Measurements from ENCODE around the gene LRP5.
A peak's percentile ranks its signal among the peaks of the same experiment; 100 is the strongest.
"Not testable (repeated sequence)": the region's sequence is repeated elsewhere in the genome, so short reads cannot be mapped to it uniquely, and the experiment has no call there.

LRP5 gene

DNA sequence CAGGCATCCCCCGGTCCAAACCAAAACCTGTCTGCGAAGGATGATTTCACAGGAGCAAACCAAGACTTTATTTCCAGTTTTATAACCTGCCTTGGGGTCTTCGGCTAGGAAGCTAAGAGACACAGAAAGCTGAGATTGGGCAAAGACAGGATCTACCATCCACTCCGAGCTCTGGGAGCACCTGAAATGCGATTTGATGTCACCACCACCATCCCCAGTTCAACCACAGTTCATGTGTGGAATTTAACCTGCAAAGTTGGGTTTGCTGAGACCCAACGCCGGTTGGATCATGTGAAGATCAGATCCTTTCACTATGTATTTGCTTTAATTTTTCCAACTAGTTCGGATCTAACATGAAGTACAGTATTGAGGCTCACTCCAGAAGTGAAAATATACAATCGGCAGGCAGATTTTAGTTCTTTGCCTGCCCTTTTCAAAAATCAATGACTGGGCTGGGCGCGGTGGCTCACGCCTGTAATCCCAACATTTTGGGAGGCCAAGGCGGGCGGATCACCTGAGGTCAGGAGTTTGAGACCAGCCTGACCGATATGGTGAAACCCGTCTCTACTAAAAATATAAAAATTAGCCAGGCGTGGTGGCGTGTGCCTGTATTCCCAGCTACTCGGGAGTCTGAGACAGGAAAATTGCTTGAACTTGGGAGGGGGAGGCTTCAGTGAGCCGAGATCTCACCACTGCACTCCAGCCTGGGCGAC is 39.2 kb upstream of the LRP5 start:
- H3K4me1 Mint-ChIP-seq = peaks cover 38% of the 10 kb centered on the region
- peak overlapping the region in 1 of 2 donors; percentile 100 for H3K4me3 Mint-ChIP-seq
- DNase-seq = no peak
- no peak for ATAC-seq
- H3K27ac Mint-ChIP-seq = no peak overlapping the region
- H3K9me3 Mint-ChIP-seq = no peaks in the 10 kb centered on the region
- no peaks in the 10 kb centered on the region for H3K27me3 Mint-ChIP-seq

DNA sequence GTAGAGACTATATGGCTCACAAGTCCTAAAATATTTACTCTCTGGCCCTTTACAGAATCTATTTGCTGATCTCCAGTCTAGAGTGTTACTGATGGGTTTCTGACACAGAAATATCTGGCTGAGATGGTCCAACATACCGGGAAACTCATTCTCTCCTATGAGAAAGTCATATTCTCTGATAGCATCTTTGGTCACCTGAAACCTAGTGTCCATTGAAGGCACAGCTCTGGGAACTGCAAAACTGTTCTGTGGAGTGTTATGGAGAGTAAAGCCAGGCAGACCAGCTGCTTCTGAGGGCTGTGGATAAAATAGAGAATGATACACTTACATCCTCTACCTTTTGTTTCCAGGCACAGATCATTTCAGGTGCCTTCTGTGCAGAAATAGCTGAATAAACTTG is 38.1 kb upstream of the LRP5 start:
- H3K27me3 Mint-ChIP-seq = no peaks in the 10 kb centered on the region
- H3K27ac Mint-ChIP-seq = no peak overlapping the region
- H3K9me3 Mint-ChIP-seq = no peaks in the 10 kb centered on the region
- ATAC-seq = no peak
- H3K4me1 Mint-ChIP-seq = peaks cover 29% of the 10 kb centered on the region
- peak overlapping the region; percentile 3 to 26 for H3K4me3 Mint-ChIP-seq
- no peak for DNase-seq

DNA sequence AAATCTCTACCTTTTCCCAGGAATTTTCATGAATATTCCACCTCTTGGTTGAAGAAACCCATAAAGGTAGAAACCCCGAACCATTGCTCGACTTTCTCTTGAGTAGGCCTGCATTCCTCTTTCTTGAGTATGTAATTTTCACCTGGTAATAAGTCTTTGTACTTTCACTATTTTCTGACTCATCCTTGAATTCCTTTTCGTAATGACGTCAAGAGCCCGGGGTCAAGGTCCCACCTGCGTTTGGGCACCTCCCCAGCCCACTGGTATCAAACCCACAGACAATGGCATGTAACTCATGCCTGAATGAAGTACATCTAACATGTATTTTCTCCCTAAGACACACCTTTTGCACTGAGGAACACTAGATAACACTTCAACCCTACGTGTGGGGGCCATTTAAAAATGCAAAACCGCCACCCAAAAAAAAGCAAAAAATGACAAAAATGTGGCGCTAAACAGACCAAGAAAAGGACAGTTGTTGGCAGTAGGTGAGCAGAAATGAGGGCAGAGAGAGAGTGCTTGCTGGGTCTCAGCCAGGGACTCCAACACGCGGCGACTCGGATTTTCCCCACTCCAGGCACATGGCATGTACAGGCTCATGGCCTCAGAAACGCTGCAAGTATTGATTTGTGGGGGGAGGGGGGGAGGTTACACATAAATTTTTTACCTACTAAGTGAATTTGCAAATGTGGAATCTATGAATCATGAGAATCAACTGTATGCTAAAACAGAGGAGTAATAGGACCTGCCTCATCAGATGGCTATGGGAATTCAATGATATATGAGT is 36.5 kb upstream of the LRP5 start:
- DNase-seq = no peak
- no peaks in the 10 kb centered on the region for H3K9me3 Mint-ChIP-seq
- H3K27ac Mint-ChIP-seq = no peak overlapping the region
- peaks cover 17% of the 10 kb centered on the region for H3K4me1 Mint-ChIP-seq
- H3K27me3 Mint-ChIP-seq = no peaks in the 10 kb centered on the region
- no peak for ATAC-seq
- H3K4me3 Mint-ChIP-seq = no peak overlapping the region

DNA sequence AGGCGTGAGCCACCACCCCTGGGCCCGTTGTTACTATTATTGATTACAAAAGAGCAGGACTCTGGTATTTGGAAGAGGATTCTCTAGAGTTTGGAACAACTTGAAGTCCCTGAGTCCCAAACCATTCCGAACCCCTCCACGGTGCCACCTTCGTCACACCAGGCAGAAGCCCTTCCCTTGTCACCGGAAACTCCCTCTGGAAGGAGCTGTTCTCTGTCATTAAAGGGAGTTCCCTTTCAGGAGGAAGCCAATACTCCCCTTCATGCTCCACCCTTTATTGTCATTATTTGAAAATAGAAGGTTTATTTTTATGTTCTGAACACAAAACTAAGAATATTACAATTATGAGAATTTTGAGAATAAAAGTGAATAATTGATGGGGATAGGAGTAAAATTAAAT is 35.5 kb upstream of the LRP5 start:
- H3K4me3 Mint-ChIP-seq = no peak overlapping the region
- H3K27ac Mint-ChIP-seq = no peak overlapping the region
- H3K4me1 Mint-ChIP-seq = peaks cover 20% of the 10 kb centered on the region
- no peaks in the 10 kb centered on the region for H3K27me3 Mint-ChIP-seq
- no peaks in the 10 kb centered on the region for H3K9me3 Mint-ChIP-seq
- DNase-seq (no peak), ATAC-seq (no peak)

DNA sequence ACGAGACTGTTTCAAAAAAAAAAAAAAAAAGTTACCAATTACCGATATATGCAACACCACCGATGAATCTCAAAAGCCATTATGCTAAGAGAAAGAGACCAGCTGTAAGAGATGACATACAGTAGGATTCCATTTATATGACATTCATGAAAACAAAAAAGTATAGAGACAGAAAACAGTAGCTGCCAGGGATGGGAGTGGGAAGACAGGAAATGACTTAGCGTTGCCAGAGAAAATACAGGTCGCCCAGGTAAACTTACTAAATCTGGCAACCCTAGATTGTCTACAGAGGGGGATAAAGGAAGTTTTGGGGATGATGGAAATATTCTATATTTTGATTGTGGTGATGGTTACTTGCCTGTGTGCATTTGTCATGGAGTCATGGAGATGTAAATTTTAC is 32.7 kb upstream of the LRP5 start:
- H3K27ac Mint-ChIP-seq = no peak overlapping the region
- H3K4me3 Mint-ChIP-seq = no peak overlapping the region
- no peak for DNase-seq
- H3K4me1 Mint-ChIP-seq = peaks cover 26% of the 10 kb centered on the region
- H3K27me3 Mint-ChIP-seq = peaks cover 11% of the 10 kb centered on the region
- H3K9me3 Mint-ChIP-seq = peaks cover 7 to 8% of the 10 kb centered on the region in 2 donors
- ATAC-seq = no peak

DNA sequence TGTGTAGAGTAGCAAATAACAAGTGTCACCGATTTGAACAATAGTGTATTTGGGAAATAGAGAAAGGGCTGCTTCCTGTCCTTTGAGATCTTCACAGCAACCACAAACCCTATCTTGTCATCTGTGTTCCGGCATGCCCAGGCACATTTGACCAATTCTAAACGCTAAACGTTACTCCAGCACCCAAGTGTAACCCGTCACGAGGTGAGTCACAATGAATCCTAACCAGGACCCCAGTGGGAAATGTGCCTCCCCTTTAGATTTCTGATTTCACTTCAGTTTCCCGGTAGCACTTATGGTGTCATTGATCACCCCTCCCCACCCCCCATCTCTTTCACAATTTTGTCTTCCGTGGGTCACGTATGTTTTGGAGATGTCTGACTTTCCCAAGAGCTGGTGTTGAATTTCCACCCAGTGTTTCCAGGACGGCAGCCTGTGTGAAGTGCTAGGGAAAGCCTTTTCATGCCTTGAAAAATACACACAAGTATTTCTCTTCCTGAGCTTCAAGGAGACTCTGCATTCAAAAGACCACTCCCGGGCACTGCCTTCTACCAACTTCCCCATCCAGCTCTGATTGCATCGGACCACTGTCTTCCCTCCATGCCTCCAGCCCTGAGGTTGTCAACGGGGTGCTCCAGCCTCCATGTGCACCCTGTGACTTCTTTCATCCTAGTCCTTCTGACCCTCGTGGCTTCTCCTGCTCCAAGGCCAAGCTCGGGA is 30.1 kb upstream of the LRP5 start:
- ATAC-seq (peak; percentile 99), DNase-seq (peak; percentile 25 to 72)
- peaks cover 26% of the 10 kb centered on the region for H3K4me1 Mint-ChIP-seq
- peak overlapping the region; percentile 45 to 82 for H3K27ac Mint-ChIP-seq
- H3K27me3 Mint-ChIP-seq = peaks cover 15% of the 10 kb centered on the region
- peaks cover 11% of the 10 kb centered on the region in 2 donors for H3K9me3 Mint-ChIP-seq
- H3K4me3 Mint-ChIP-seq = peak overlapping the region; percentile 70 to 76

DNA sequence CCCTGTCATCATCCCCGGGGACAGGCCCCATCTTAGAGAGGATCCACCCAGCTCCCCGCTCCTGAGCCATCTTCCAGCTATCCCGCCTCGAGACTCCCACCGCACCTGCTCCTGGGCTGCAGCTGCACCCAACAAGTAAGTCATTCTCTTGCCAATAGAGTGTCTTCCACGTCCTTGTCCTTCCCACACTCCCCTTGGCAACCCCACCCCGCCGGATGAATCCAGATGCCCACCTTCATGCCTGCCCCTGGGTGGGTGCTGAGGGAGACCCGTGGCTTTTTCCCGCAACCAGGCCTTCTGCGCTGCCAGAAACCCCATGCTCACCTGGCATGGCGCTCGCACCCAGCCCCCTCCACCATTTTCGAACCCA is 29.5 kb upstream of the LRP5 start:
- H3K4me1 Mint-ChIP-seq = peaks cover 26% of the 10 kb centered on the region
- ATAC-seq (no peak), DNase-seq (no peak)
- peak overlapping the region; percentile 45 to 82 for H3K27ac Mint-ChIP-seq
- H3K27me3 Mint-ChIP-seq = peaks cover 15% of the 10 kb centered on the region
- H3K4me3 Mint-ChIP-seq = peak overlapping the region; percentile 70 to 76
- peaks cover 11% of the 10 kb centered on the region in 2 donors for H3K9me3 Mint-ChIP-seq

DNA sequence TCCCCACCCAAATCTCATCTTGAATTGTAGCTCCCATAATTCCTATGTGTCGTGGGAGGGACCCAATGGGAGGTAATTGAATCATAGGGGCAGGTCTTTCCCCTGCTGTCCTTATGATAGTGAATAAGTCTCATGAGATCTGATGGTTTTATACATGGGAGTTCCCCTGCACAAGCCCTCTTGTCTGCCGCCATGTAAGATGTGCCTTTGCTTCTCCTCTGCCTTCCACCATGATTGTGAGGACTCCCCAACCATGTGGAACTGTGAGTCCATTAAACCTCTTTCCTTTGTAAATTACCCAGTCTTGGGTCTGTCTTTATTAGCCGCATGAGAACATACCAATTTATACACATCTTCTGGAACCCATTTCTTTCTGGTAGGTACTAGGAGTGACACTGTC is 27.8 kb upstream of the LRP5 start:
- H3K27ac Mint-ChIP-seq = peak overlapping the region in 1 of 2 donors; percentile 58
- DNase-seq, ATAC-seq: not testable (repeated sequence)
- peak overlapping the region in 1 of 2 donors; percentile 30 for H3K4me3 Mint-ChIP-seq
- peaks cover 15% of the 10 kb centered on the region for H3K27me3 Mint-ChIP-seq
- peaks cover 11% of the 10 kb centered on the region in 2 donors for H3K9me3 Mint-ChIP-seq
- H3K4me1 Mint-ChIP-seq = peaks cover 25% of the 10 kb centered on the region

DNA sequence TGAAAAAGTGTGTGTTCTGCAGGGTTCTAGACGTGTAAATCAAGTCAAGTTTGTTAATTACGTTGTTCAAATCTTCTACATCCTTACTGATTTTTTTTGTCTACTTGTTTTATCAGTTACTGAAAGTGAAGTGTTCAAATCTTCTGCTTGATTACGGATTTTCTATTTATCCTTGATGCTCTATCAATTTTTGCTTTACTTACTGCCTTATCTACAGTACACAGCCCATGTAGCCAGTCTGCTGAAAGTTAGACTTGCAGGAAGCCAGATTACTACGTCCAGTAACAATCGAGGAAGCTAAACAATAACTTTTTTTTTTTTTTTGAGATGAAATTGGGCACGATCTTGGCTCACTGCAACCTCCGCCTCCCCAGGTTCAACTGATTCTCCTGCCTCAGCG is 25.0 kb upstream of the LRP5 start:
- Mint-ChIP-seq H3K9me3 (peaks cover 11% of the 10 kb centered on the region in 2 donors), H3K27ac (no peak overlapping the region), H3K27me3 (peaks cover 15% of the 10 kb centered on the region), H3K4me3 (no peak overlapping the region), H3K4me1 (peaks cover 10% of the 10 kb centered on the region)
- DNase-seq (no peak), ATAC-seq (no peak)

DNA sequence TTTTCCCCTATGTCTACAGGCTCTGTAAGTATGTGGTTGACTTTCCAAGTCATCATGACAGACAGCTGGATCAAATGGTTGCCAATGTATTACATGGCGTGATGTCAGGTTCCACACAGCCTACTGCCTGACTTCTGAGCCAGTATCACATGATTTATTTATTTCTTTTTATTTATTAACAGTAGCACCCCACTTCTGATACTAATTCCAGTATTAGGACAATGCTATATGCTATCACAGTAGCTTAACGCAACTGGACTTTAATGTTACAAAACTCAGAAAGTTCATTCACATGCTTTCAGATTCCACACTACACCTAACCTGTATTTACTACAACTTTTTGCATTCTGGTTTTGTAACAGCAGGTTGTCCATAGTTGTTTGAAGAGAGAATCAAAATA is 22.9 kb upstream of the LRP5 start:
- Mint-ChIP-seq H3K4me3 (no peak overlapping the region), H3K4me1 (no peaks in the 10 kb centered on the region), H3K27me3 (peaks cover 6% of the 10 kb centered on the region), H3K9me3 (peaks cover 6% of the 10 kb centered on the region in 2 donors), H3K27ac (no peak overlapping the region)
- no peak for ATAC-seq
- DNase-seq = no peak

DNA sequence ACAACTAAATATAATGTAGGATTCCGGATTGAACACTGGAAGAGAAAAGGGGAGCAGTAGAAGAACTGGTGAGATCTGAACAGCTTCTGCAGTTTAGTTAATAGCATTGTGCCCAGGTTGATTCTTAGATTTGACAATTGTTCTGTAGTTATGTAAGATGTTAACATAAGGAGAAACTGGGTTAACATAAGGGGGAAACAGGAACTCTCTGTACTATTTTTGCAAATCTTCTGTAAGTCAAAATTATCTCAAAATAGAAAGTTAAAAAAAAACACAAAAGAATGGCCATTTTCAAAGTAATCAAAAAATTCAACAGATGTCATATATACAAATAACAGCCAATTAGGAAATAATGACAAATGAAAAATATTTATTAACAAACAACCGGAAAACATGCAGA is 18.7 kb upstream of the LRP5 start:
- H3K27me3 Mint-ChIP-seq = peaks cover 12% of the 10 kb centered on the region
- no peak overlapping the region for H3K27ac Mint-ChIP-seq
- DNase-seq (no peak), ATAC-seq (no peak)
- no peaks in the 10 kb centered on the region for H3K9me3 Mint-ChIP-seq
- no peak overlapping the region for H3K4me3 Mint-ChIP-seq
- H3K4me1 Mint-ChIP-seq = peaks cover 9% of the 10 kb centered on the region

DNA sequence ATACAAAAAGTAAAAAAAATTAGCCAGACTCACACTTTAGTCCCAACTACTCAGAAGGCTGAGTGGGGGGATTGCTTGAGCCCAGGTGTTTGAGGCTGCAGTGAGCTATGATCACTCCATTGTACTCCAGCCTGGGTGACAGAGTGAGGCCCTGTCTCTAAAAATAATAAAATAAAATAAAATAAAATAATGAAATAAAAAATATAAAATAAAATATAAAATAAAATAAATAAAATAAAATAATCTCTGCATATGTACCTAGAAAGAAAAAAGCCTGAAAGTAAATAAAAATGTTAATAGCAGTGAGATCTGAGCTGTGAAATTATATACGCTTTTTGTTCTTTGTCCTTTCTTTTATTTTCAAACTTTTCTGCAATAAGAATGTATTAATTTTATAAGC is 17.1 kb upstream of the LRP5 start:
- Mint-ChIP-seq H3K4me3 (no peak overlapping the region), H3K9me3 (no peaks in the 10 kb centered on the region), H3K27me3 (peaks cover 16% of the 10 kb centered on the region), H3K4me1 (peaks cover 9% of the 10 kb centered on the region), H3K27ac (no peak overlapping the region)
- no peak for ATAC-seq
- DNase-seq = no peak

DNA sequence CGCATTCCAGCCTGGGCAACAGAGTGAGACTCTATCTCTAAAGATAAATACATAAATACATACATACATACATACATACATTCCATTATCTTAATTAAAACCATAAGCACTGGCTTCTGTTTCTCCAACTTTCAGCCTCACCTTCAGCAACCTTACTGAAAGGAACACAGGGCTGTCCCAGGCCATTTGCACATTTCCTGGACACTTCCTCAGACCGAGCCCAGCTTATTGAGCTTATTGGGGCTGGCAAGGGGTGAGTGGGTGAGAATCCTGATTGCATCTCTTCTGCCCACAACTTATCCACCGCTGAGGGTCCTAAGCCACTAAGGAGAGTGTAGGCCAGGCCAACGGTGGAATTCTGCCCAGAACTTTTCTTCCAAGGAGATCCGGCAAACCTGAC is 16.5 kb upstream of the LRP5 start:
- Mint-ChIP-seq H3K4me1 (peaks cover 9% of the 10 kb centered on the region), H3K4me3 (no peak overlapping the region), H3K27ac (peak overlapping the region in 1 of 2 donors; percentile 27), H3K9me3 (no peaks in the 10 kb centered on the region), H3K27me3 (peaks cover 16% of the 10 kb centered on the region)
- ATAC-seq (no peak), DNase-seq (no peak)

DNA sequence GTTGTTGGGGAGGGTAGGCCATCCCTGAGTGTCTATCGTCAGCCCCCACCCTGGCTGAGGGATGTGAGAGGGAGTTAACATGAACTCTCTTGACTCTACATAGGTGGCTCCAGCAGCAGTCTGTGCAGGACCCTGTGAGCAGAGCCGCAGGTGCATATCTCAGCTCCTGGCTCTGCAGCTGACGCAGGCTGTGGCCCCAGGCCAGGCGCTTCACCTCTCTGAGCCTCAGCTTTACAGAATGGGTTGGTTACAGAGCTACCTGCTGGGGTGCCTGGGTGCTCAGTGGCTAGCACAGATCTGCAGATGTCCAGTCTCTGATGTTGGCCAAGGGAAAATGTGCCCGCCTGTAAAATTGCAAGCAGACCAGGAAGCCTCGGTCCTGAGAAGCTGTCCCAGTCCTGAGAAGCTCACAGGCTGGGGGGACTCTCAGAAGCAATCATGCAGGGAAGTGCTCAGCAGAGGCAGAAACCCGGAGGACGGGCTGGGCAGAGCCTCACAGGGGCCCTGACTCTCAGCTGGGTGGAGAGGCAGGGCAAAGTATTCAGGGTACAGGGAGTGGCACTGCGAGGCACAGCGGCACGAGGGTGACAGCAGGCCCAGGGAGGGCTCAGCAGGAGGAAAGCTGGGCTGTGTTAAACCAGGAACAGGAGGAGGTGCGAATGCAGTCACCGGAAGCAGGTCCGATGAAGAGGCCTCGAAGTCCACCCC is 15.9 kb upstream of the LRP5 start:
- Mint-ChIP-seq H3K4me1 (peaks cover 9% of the 10 kb centered on the region), H3K27ac (no peak overlapping the region), H3K27me3 (peaks cover 16% of the 10 kb centered on the region), H3K4me3 (no peak overlapping the region), H3K9me3 (no peaks in the 10 kb centered on the region)
- DNase-seq = no peak
- ATAC-seq = no peak

DNA sequence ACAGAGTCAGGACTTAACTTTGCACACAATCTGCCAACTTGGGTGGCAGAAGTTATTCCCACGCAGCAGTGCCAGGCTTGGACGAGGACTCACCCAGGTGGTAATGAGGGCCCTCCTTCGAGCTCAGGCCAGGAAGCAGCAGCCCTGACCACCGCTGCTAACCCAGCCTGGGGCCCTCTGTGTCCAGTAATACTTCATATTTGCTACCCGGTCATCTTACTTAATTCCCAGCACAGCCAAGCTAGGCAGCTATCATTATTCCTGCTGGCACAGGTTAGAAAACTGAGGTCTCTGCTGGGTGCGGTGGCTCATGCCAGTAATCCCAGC is 15.4 kb upstream of the LRP5 start:
- Mint-ChIP-seq H3K4me3 (no peak overlapping the region), H3K4me1 (peaks cover 9% of the 10 kb centered on the region), H3K27me3 (peaks cover 16% of the 10 kb centered on the region), H3K9me3 (no peaks in the 10 kb centered on the region), H3K27ac (no peak overlapping the region)
- DNase-seq = no peak
- no peak for ATAC-seq

DNA sequence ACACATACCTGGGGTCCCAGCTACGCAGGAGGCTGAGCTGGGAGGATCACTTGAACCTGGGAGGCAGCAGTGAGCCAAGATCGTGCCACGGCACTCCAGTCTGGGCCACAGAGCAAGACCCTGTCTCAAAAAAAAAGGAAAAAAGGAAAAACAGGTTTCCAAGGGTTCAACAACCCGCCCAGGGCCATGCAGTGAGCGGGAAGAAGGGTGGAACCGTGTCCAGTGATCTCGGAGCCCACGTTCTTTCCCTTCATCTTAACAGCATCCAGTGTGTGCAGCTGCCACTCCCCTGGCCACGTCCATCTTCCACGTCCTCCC is 14.9 kb upstream of the LRP5 start:
- H3K27ac Mint-ChIP-seq = no peak overlapping the region
- no peak overlapping the region for H3K4me3 Mint-ChIP-seq
- ATAC-seq (no peak), DNase-seq (no peak)
- H3K9me3 Mint-ChIP-seq = no peaks in the 10 kb centered on the region
- H3K27me3 Mint-ChIP-seq = peaks cover 16% of the 10 kb centered on the region
- H3K4me1 Mint-ChIP-seq = peaks cover 9% of the 10 kb centered on the region
